ENCODE data around the gene EVI5.

Gene EVI5

DNA sequence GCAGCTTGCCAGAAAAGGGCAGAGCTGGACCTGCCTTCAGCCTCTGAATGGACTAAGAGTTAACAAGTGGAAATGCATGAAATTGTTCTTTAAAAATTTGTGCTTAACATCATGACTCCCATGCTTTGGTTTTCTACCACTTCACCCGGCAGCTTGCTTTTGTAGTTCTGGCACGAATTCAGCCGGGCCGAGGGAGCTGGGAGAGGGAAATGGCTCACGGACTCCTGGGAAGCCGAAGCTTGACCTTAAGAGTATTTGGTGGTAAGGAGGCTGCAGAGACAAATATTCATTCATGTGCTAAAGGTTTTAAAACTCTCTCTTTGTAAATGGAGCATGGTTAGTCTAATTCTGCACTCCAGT is 281.0 kb downstream of the EVI5 start:
- H3K4me3 ChIP-seq (ENCODE audit: low read depth in 1 of 2, low read length in 1 of 2): no peak overlapping the region
- no peak overlapping the region for H3K27ac ChIP-seq
- H3K4me1 ChIP-seq (ENCODE audit: control insufficient read depth in 1 of 2, insufficient read depth in 1 of 2, low read depth in 1 of 2, low read length in 1 of 2): peaks cover 0 to 11% of the 10 kb centered on the region in 2 experiments
- H3K27me3 ChIP-seq: no peaks in the 10 kb centered on the region
- no peaks in the 10 kb centered on the region for H3K9me3 ChIP-seq
- TF ChIP-seq, protein P1, sequence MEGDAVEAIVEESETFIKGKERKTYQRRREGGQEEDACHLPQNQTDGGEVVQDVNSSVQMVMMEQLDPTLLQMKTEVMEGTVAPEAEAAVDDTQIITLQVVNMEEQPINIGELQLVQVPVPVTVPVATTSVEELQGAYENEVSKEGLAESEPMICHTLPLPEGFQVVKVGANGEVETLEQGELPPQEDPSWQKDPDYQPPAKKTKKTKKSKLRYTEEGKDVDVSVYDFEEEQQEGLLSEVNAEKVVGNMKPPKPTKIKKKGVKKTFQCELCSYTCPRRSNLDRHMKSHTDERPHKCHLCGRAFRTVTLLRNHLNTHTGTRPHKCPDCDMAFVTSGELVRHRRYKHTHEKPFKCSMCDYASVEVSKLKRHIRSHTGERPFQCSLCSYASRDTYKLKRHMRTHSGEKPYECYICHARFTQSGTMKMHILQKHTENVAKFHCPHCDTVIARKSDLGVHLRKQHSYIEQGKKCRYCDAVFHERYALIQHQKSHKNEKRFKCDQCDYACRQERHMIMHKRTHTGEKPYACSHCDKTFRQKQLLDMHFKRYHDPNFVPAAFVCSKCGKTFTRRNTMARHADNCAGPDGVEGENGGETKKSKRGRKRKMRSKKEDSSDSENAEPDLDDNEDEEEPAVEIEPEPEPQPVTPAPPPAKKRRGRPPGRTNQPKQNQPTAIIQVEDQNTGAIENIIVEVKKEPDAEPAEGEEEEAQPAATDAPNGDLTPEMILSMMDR (IDR thresholded peaks at IDR 0.05): no peak
- no peaks in the 10 kb centered on the region for H3K36me3 ChIP-seq

DNA sequence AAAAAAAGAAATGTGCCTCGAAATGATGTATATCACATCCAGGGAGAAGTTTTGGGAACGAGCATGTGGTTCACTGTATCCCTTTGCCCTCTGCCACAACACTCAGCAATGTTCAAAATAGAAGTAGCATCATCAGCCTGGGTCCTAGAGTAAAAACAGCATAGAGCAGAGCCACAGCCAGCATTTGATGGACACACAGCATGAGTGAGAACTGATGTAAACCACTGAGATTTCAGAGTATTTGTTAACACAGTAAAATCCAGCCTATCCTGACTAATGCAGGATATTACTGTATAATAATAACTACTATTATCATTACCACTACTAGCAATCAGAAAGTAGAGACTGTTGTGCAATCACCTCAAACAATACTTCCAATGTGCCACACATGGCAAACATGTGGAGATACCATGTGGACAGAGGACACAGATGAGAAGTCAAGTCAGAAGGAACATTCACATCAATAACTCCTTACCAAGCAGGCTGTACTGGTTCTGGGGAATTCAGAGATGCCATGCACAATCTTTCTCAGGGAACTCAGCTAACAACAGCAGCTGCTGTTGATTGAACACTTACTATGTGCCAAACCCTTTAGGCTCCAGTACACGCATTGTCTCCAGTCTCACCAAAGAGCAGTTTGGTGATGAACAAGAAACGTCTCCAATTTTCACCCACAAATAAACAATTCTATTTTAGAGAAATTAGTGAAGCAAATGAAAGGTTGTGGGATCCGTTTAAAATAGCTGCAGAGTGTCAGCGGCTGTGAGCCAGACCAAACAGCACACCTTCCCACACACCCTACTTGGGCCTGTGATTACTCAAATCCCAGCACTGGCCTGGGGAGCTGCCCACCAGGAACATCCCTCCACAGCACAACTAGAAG is 281.6 kb downstream of the EVI5 start:
- no peak overlapping the region for H3K27ac ChIP-seq
- peaks cover 0 to 11% of the 10 kb centered on the region in 2 experiments for H3K4me1 ChIP-seq (ENCODE audit: control insufficient read depth in 1 of 2, insufficient read depth in 1 of 2, low read depth in 1 of 2, low read length in 1 of 2)
- no peak overlapping the region for H3K4me3 ChIP-seq (ENCODE audit: low read depth in 1 of 2, low read length in 1 of 2)
- H3K36me3 ChIP-seq: no peaks in the 10 kb centered on the region
- H3K9me3 ChIP-seq: no peaks in the 10 kb centered on the region
- TF ChIP-seq, protein P1 (IDR thresholded peaks at IDR 0.05): no peak
- H3K27me3 ChIP-seq: no peaks in the 10 kb centered on the region

DNA sequence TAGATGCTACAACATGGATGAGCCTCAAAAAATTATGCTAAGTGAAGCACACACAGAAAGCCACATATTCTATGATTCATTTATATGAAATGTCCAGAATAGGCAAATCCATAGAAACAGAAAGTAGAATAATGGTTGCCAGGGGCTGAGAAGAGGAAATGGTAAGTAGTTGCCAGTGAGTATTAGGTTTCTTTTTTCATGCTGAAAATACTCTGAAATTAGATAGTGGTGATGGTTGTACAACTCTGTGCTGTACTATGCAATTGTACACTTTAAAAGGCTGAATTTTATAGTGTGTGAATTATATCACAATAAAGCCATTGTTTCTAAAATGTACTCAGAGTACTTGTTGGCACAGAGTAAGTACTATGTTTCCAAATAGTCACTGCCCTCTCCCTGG is 282.7 kb downstream of the EVI5 start:
- TF ChIP-seq, protein P1 (IDR thresholded peaks at IDR 0.05): no peak
- H3K27ac ChIP-seq: no peak overlapping the region
- H3K9me3 ChIP-seq: no peaks in the 10 kb centered on the region

DNA sequence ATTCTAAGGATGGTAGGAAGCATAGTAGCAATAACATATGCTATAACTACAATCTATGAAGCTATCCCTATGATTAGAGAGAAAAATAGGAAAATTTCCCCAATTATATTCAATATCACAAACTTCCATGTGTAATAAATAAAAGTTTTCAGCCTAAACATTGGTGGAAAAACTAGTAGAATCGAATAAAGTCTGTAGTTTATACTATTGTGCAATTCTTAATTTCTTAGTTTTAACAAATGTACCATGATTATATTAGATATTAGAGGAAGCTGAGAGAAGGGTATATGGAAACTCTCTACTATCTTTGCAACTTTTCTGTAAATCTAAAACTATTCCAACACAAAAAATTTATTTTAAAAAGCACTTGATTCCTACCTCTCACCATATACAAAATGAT is 284.4 kb downstream of the EVI5 start:
- H3K27me3 ChIP-seq: no peaks in the 10 kb centered on the region
- no peaks in the 10 kb centered on the region for H3K36me3 ChIP-seq
- no peak overlapping the region for H3K27ac ChIP-seq
- no peaks in the 10 kb centered on the region for H3K9me3 ChIP-seq
- no peak overlapping the region for H3K4me3 ChIP-seq (ENCODE audit: low read depth in 1 of 2, low read length in 1 of 2)
- TF ChIP-seq, protein P1 (IDR thresholded peaks at IDR 0.05): no peak
- H3K4me1 ChIP-seq (ENCODE audit: control insufficient read depth in 1 of 2, insufficient read depth in 1 of 2, low read depth in 1 of 2, low read length in 1 of 2): peaks cover 0 to 11% of the 10 kb centered on the region in 2 experiments

More for the DNA sequence above, 282.7 kb downstream of the EVI5 start:
- no peak overlapping the region for H3K4me3 ChIP-seq (ENCODE audit: low read depth in 1 of 2, low read length in 1 of 2)
- peaks cover 0 to 11% of the 10 kb centered on the region in 2 experiments for H3K4me1 ChIP-seq (ENCODE audit: control insufficient read depth in 1 of 2, insufficient read depth in 1 of 2, low read depth in 1 of 2, low read length in 1 of 2)
- H3K27me3 ChIP-seq: no peaks in the 10 kb centered on the region
- H3K36me3 ChIP-seq: no peaks in the 10 kb centered on the region

DNA sequence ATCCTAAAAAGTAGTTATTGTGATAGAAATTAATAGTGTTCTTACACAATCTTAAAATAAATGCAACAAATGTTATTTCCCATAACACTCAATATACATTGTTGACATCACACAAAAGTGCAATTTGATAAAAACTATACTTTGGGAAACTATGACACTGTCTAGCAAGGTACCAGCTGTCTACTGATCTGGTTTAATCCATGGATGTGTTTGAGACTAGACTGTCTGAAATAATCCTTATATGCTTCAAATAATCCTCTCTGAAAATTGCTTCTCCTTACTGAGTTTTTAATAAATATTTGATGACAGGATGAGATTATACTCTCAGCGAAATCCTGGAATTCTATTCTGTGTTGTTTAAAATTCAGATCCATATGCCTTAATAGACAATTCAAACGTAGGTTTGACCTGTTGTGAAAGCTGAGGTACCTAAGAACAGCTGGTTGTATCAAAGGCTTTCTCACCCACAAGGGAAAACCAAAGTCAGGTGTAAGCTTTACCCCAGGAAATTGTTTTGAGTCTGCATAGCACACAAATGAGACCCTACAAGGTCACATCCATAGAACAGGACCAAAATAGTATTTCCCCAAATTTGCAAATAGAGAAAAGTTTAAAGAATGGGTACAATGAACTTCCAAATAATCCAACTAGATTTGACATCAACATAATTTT is 289.4 kb downstream of the EVI5 start:
- Histone ChIP-seq H3K36me3 (no peaks in the 10 kb centered on the region), H3K27ac (no peak overlapping the region), H3K27me3 (no peaks in the 10 kb centered on the region), H3K9me3 (no peaks in the 10 kb centered on the region), H3K4me1 (ENCODE audit: control insufficient read depth in 1 of 2, insufficient read depth in 1 of 2, low read depth in 1 of 2, low read length in 1 of 2) (peaks cover 0 to 10% of the 10 kb centered on the region in 2 experiments), H3K4me3 (ENCODE audit: low read depth in 1 of 2, low read length in 1 of 2) (no peak overlapping the region)
- TF ChIP-seq, protein P1 (IDR thresholded peaks at IDR 0.05): no peak

All from neutrophil (primary cell).